ENCODE data around the gene CFAP298. TPM values are rescaled to one million over a fixed set of nuclear protein-coding genes. Genes with fewer than 3 reads are reported as not detected.

The CFAP298 gene
- total and polyA plus RNA-seq, 2 of the 13 experiments (the other 11 are each of a cell fraction or from before 2014, with no cell fraction given): 21.2 to 62.2 TPM

GRCh38 chr21:32567626-32568025 is 44.6 kb downstream of the CFAP298 start:
- Histone ChIP-seq H3K9me3 (ENCODE audit: low read length) (peaks cover 8% of the 10 kb centered on the region; the same call in 1 of the 2 replicates), H3K4me3 (replicated peaks in 1 of 3; ENCODE audit: insufficient read depth in 1 of 3, low read depth in 2 of 3, low read length in 3 of 3) (no peak overlapping the region), H4K20me1 (ENCODE audit: insufficient read depth, low read length) (no peaks in the 10 kb centered on the region), H3K79me2 (ENCODE audit: insufficient read depth, low read length) (no peaks in the 10 kb centered on the region), H3K9ac (ENCODE audit: insufficient read depth, low read depth, low read length) (no peak overlapping the region), H3K27ac (ENCODE audit: extremely low read length, insufficient read depth, low read length) (no peak overlapping the region), H3K4me1 (ENCODE audit: insufficient read depth, low read length) (peaks cover 34% of the 10 kb centered on the region), H2AFZ (ENCODE audit: low read length) (no peak overlapping the region), H3K4me2 (ENCODE audit: low read depth, low read length) (no peak overlapping the region), H3K27me3 (ENCODE audit: control insufficient read depth in 1 of 2, insufficient read depth in 2 of 2, low read length in 2 of 2) (no peaks in the 10 kb centered on the region), H3K36me3 (replicated peaks in 1 of 2; ENCODE audit: control insufficient read depth in 1 of 2, insufficient read depth in 2 of 2, low read length in 2 of 2) (no peaks in the 10 kb centered on the region; a peak in 1 of 5 replicates)
- intact Hi-C loops (cut with micrococcal nuclease; ENCODE audit: unreplicated experiment) (loop anchor here (2.0 kb wide), 1 partner anchor 153 kb away; no protein-coding TSS in a partner anchor), in situ Hi-C loops (cut with HindIII; ENCODE audit: extremely low pct_ligation_motif_present, low pct_unique_long_range_greater_than_20kb) (no loop called here)
- CTCF ChIA-PET (ENCODE audit: low intra/inter-chr PET ratio, low total read pairs): no interaction called here
- POLR2A ChIA-PET: no interaction called here
- no peak for TF ChIP-seq ZNF800 (CRISPR knock-in tag; IDR thresholded peaks at IDR 0.05)
- no peak for TF ChIP-seq ZNF543 (CRISPR knock-in tag; IDR thresholded peaks at IDR 0.05)
- TF ChIP-seq JUN (CRISPR knock-in tag; IDR thresholded peaks at IDR 0.05): no peak
- no peak for TF ChIP-seq ATF6 (CRISPR knock-in tag; conservative IDR thresholded peaks at IDR 0.05)
- no peak for TF ChIP-seq E2F1 (CRISPR knock-in tag; IDR thresholded peaks at IDR 0.05)
- no peak for TF ChIP-seq ZNF780A (CRISPR knock-in tag; IDR thresholded peaks at IDR 0.05)
- BruUV-seq (replicated peaks): no TSS peak
- no peak for DNase-seq (ENCODE audit: low spot score)
- no peak for ATAC-seq
- FAIRE-seq: no peak
- WGBS (ENCODE audit: low lambda C conversion rate): 94% methylated on average over 6 of the region's 8 CpGs

Data from HepG2 (cell line).